HG02884 (cell line): ENCODE data around the gene KIFC3.
"Not testable (repeated sequence)": the region's sequence is repeated elsewhere in the genome, so short reads cannot be mapped to it uniquely, and the experiment has no call there.

Experiments
- ATAC-seq: cut with Tn5 transposase; IDR thresholded peaks from one replicate; pipeline ENCODE4 v1.9.1; 2021; ENCODE audit warnings: mild to moderate bottlenecking, moderate library complexity; ENCODE audit not compliant: unreplicated experiment

Gene KIFC3

GRCh38 chr16:57726433-57726947 lies 75.8 kb downstream of the KIFC3 start:
- ATAC-seq = no peak

- no peak for ATAC-seq
Measured at GRCh38 chr16:57725976-57726375, 76.3 kb downstream of the KIFC3 start.

DNA sequence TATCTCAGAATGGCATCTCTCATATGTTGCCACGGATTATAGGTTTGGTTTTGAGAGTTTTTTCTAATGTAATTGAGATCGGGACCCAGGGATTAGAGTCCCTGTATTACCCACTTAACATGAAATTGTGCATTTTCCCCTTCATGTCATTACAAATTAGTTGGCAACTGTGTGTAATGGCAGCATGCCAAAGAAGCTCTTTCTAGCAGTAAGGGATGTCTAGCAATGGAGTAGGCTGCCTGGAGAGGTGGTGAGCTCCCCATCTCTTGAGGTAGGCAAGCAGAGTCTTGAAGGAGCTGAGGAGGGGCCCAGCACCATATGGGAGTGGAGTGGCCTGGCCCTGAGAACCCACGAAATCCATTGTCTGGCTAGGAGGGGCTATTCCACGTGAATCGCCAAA lies 76.7 kb downstream of the KIFC3 start:
- ATAC-seq = no peak

DNA sequence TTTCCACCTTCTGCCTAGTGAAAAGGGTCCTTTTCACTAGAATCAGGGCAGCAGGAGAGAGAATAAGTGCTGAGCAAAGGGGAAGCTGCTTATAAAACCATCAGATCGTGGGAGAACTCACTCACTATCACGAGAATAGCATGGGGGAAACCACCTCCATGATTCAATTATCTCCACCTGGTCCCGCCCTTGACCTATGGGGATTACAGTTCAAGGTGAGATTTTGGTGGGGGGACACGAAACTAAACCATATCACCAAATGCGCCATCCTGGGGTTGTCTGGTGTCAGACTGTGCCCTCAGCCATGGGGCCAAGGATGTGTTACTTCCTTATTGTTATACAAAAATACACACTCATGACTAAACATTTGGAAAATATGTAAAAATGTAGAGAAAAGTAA lies 77.1 kb downstream of the KIFC3 start:
- no peak for ATAC-seq

DNA sequence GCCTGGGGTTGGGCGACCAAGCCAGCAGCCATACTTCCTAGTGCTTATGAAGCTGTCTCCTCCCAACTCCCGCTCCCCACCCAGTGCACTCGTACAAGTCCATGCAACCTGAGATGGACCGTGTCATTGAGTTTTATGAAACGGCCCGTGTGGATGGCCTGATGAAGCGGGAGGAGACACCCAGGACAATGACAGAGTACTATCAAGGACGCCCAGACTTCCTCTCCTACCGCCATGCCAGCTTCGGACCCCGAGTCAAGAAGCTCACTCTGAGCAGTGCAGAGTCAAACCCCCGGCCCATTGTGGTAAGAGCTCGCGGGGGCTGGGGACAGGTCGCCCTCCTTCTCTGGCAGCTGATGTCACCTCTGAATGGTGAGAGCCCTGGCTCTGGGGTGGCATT lies 77.8 kb downstream of the KIFC3 start:
- ATAC-seq = no peak

GRCh38 chr16:57723170-57723569 lies 79.1 kb downstream of the KIFC3 start:
- ATAC-seq = no peak

DNA sequence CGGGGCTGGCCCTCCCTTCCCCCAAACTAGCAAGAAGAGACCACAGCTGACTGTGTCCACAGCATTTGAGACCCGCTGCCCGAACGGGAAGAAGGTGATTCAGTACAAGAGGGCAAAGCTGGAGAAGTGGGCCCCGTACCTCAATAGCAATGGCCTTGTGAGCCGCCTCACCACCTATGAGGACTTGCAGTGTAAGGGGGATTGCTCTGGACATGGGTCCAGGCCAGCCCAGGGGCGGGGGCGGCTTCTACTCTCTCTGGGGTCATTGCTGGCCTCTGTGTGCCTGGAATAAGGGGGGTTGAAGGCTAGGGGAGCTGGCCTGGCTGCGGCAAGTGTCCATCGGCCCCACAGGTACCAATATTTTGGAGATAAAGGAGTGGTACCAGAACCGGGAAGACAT lies 79.6 kb downstream of the KIFC3 start:
- no peak for ATAC-seq

DNA sequence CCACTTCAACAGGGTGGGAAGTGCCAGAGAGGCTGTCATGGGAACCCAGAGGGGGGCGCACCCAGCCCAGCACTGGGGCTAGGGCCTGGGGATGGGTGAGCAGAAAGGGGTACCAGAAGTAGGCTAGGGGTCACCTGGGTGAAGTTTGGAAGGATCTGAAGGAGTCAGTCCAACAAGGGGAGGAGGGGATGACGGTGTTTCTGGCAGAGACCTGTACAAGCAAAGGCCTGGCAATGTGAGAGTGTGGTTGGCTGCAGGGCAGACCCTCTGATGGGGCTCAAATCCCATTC lies 80.1 kb downstream of the KIFC3 start:
- no peak for ATAC-seq

- ATAC-seq = no peak
Measured at GRCh38 chr16:57721356-57722209, 80.7 kb downstream of the KIFC3 start.

- ATAC-seq = no peak
Measured at GRCh38 chr16:57720142-57720575, 82.1 kb downstream of the KIFC3 start.

DNA sequence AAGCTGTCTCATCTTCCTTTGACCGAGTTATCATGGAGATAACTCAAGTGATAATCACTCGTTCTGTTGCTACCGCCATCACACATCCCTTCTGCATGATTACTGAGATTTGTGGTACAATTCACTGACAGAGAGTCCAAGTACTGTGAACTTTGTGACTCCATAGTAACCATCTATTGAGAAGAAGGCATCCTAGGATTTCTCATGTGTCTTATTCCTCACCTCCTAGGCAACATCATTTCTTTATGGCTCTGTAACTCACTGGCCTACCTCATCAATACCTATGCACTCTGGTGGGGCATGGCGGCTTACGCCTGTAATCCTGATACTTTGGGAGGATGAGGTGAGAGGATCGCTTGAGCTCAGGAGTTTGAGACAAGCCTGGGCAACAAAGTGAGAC lies 88.2 kb downstream of the KIFC3 start:
- ATAC-seq = no peak

DNA sequence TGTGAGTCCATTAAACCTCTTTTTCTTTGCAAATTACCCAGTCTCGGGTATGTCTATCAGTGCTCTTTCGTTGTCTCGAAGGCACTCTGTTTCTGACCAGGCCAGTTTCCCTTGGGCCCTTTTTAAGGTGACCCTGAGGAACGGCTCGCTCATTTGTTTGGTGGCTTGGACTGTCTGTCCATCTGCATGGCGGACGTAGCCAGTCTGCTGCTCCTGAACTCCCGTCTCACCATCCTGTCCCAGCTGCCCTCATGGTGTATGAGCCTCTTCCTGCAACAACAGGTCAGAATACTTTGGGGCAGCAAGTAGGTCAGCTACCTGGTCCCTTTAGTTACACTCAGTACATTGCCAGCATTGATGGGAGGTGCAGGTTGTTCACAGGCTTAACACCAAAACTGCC lies 88.7 kb downstream of the KIFC3 start:
- no peak for ATAC-seq

- not testable (repeated sequence) for ATAC-seq
Measured at GRCh38 chr16:57712569-57712968, 89.7 kb downstream of the KIFC3 start.

- no peak for ATAC-seq
Measured at GRCh38 chr16:57711993-57712392, 90.3 kb downstream of the KIFC3 start.

GRCh38 chr16:57711346-57711745 lies 90.9 kb downstream of the KIFC3 start:
- ATAC-seq = no peak

GRCh38 chr16:57709663-57710062 lies 92.6 kb downstream of the KIFC3 start:
- ATAC-seq = no peak
